ENCODE data around the gene PDE1A.

PDE1A gene

DNA sequence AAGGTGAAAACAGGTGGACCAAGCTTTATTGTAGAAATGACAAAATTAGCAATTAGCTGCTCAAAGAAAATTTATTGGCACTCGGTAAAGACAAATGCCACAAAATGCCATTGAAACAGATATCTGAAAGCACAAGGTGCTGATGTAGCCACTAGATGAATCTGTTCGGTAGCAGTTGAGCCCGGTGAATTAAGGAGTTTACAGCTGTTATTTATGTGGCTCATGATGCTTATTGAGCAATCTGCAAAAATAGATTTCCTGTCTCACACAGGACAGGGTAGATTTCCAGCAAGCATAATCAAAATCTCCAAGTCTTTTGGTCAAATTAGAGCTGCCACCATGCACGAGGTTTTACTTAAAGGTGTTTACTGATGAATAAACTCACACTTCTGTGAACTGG lies 259.0 kb downstream of the PDE1A start:
- H3K9me3 ChIP-seq (ENCODE audit: control insufficient read depth, low read length) = no peaks in the 10 kb centered on the region
- H3K9ac ChIP-seq = no peak overlapping the region
- no peak overlapping the region for H3K27ac ChIP-seq
- H2AFZ ChIP-seq = no peak overlapping the region
- H3K4me2 ChIP-seq (ENCODE audit: low read length) = no peak overlapping the region
- H3K27me3 ChIP-seq (ENCODE audit: control insufficient read depth, insufficient read depth, low read length) = no peaks in the 10 kb centered on the region
- no peak overlapping the region for H3K4me3 ChIP-seq (ENCODE audit: low read depth, low read length)
- H3K79me2 ChIP-seq = no peaks in the 10 kb centered on the region
- no peak for TF ChIP-seq CTCF (IDR thresholded peaks at IDR 0.05)
- no peaks in the 10 kb centered on the region for H3K4me1 ChIP-seq
- no peaks in the 10 kb centered on the region for H3K36me3 ChIP-seq (ENCODE audit: control insufficient read depth, insufficient read depth, low read length)

DNA sequence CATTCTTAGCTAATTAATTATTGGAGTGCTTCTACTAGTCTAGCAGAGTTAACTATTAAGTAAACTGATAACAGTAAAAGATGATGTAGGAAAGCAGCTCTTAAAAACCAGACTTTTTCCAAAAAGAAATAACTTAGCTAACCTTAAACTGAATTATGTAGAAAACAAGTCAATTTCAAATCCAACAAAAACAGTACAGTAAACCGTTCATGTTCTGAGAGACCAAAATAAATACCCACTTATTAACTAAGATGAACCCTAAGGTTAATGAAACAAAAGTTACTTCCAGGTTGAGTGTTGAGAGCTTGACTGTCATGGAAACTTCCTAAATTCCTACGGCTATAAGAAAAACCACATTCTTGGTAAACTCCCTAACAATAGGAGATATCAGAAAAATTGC lies 260.0 kb downstream of the PDE1A start:
- TF ChIP-seq CTCF (IDR thresholded peaks at IDR 0.05) = no peak
- H3K27me3 ChIP-seq (ENCODE audit: control insufficient read depth, insufficient read depth, low read length) = no peaks in the 10 kb centered on the region
- no peaks in the 10 kb centered on the region for H3K36me3 ChIP-seq (ENCODE audit: control insufficient read depth, insufficient read depth, low read length)

DNA sequence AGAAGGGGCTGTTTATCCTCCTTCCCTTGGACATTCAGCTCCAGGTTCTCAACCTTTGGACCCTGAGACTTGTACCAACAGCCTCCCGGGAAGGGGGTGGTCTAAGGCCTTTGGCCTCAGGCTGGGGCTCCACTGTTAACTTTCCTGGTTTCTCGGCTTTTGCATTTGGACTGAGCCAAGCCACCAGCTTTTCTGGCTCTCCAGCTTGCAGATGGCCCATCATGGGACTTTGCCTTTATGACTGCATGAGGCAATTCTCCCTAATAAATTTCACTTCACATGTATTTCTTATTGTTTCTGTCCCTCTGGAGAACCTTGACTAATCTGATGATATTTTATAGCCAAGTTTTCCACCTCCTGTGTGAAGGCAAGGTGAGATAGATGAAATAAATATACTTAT lies 260.4 kb downstream of the PDE1A start:
- no peak for TF ChIP-seq CTCF (IDR thresholded peaks at IDR 0.05)
- Histone ChIP-seq H3K27me3 (ENCODE audit: control insufficient read depth, insufficient read depth, low read length) (no peaks in the 10 kb centered on the region), H3K36me3 (ENCODE audit: control insufficient read depth, insufficient read depth, low read length) (no peaks in the 10 kb centered on the region), H3K4me3 (ENCODE audit: low read depth, low read length) (no peak overlapping the region), H2AFZ (no peak overlapping the region), H3K79me2 (no peaks in the 10 kb centered on the region), H3K27ac (no peak overlapping the region), H3K4me1 (no peaks in the 10 kb centered on the region), H3K9me3 (ENCODE audit: control insufficient read depth, low read length) (no peaks in the 10 kb centered on the region), H3K4me2 (ENCODE audit: low read length) (no peak overlapping the region), H3K9ac (no peak overlapping the region)

More for the DNA sequence above, 260.0 kb downstream of the PDE1A start:
- Histone ChIP-seq H3K4me1 (no peaks in the 10 kb centered on the region), H3K4me3 (ENCODE audit: low read depth, low read length) (no peak overlapping the region), H3K79me2 (no peaks in the 10 kb centered on the region), H3K9me3 (ENCODE audit: control insufficient read depth, low read length) (no peaks in the 10 kb centered on the region), H2AFZ (no peak overlapping the region), H3K4me2 (ENCODE audit: low read length) (no peak overlapping the region), H3K9ac (no peak overlapping the region), H3K27ac (no peak overlapping the region)

- no peak overlapping the region for H3K9ac ChIP-seq
- H3K4me2 ChIP-seq (ENCODE audit: low read length) = no peak overlapping the region
- no peaks in the 10 kb centered on the region for H3K36me3 ChIP-seq (ENCODE audit: control insufficient read depth, insufficient read depth, low read length)
- H3K4me3 ChIP-seq (ENCODE audit: low read depth, low read length) = no peak overlapping the region
- H2AFZ ChIP-seq = no peak overlapping the region
- no peaks in the 10 kb centered on the region for H3K79me2 ChIP-seq
- no peak for TF ChIP-seq CTCF (IDR thresholded peaks at IDR 0.05)
- H3K27ac ChIP-seq = no peak overlapping the region
- no peaks in the 10 kb centered on the region for H3K4me1 ChIP-seq
- no peaks in the 10 kb centered on the region for H3K9me3 ChIP-seq (ENCODE audit: control insufficient read depth, low read length)
- no peaks in the 10 kb centered on the region for H3K27me3 ChIP-seq (ENCODE audit: control insufficient read depth, insufficient read depth, low read length)
Measured at GRCh38 chr2:182165202-182165601, 261.6 kb downstream of the PDE1A start.

DNA sequence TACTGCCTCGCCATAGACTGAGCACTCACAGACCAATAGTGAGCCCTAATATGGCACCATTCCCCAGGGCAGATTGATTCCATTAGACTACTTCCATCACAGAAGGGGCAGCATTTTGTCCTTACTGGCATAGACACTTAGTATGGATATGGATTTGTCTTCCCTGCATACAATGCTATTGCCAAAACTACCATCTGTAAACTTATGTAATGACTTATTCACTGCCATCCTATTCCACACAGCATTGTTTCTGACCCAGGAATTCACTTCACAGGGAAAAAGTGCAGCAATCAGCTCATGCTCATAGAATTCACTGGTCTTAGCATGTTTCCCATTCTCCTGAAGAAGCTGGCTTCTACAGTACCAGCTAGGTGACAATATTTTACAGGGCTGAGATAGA lies 262.1 kb downstream of the PDE1A start:
- H2AFZ ChIP-seq = no peak overlapping the region

More for the DNA sequence above, 262.1 kb downstream of the PDE1A start:
- no peak overlapping the region for H3K4me3 ChIP-seq (ENCODE audit: low read depth, low read length)
- no peaks in the 10 kb centered on the region for H3K36me3 ChIP-seq (ENCODE audit: control insufficient read depth, insufficient read depth, low read length)
- no peak for TF ChIP-seq CTCF (IDR thresholded peaks at IDR 0.05)
- H3K79me2 ChIP-seq = no peaks in the 10 kb centered on the region
- no peaks in the 10 kb centered on the region for H3K27me3 ChIP-seq (ENCODE audit: control insufficient read depth, insufficient read depth, low read length)
- H3K9me3 ChIP-seq (ENCODE audit: control insufficient read depth, low read length) = no peaks in the 10 kb centered on the region
- H3K9ac ChIP-seq = no peak overlapping the region
- no peaks in the 10 kb centered on the region for H3K4me1 ChIP-seq
- no peak overlapping the region for H3K4me2 ChIP-seq (ENCODE audit: low read length)
- H3K27ac ChIP-seq = no peak overlapping the region

All from parathyroid adenoma (tissue), 2 donors.